SH-SY5Y (cell line): ENCODE data around the gene TBC1D30.

Source experiments
- GATA2 ChIP-seq: IDR thresholded peaks from 2 replicates; pipeline ENCODE4 v1.6.1; 2011; ENCODE audit warnings: mild to moderate bottlenecking, low read depth, low read length
- GATA3 ChIP-seq: IDR thresholded peaks from 2 replicates; pipeline ENCODE4 v1.6.1; 2011; ENCODE audit warnings: low read depth, mild to moderate bottlenecking, low read length, moderate library complexity

DNA sequence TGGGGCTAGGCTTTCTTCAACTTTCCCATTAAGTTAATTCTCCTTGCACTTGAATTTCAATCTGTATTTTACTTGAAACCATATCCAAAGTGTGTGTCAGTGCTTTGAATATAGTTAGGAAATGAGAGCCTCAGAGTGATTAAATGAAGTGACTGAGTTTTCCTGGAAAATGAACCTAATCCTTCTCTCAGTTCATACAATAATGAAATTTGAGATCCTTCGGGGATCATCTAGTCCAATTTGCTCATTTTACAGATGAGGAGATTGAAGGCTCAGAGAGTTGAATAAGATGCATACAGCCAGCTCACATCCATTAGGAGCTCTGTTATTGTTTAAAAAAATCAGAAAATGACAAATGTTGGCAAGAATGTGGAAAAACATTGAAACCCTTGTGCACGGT lies 18.3 kb upstream of the TBC1D30 start:
- TF ChIP-seq GATA2: no peak
- TF ChIP-seq GATA3: no peak
